GM12878 (cell line): ENCODE data around the gene HMGXB4. TPM values are rescaled to one million over a fixed set of nuclear protein-coding genes. Genes with fewer than 3 reads are reported as not detected.

ENCODE experiments used
- ATAC-seq: fragments of 200-7000 bp; cut with Tn5 transposase; 3 replicates; pipeline ENCODE4 v1.9.1; 2020; ENCODE audit warnings: mild to moderate bottlenecking, moderate library complexity
- BruUV-seq: library from RNA; stranded (reverse); fragments of 400-500 nt; replicated peaks from 2 replicates; lab custom pipeline; 2021; lab: Mats Ljungman, UMichigan
- CTCF ChIA-PET: fragments of 300-600 bp; sonication (Branson Sonifier 250); formaldehyde crosslinking; extraction: SDS; loops from one replicate; lab custom pipeline; 2021; ENCODE audit warnings: inconsistent platforms; lab: Yijun Ruan, JAX
- POLR2A ChIA-PET: fragments of 350-600 bp; formaldehyde crosslinking; extraction: SDS; loops from one replicate; lab custom pipeline; 2021; ENCODE audit warnings: inconsistent platforms; lab: Charles Lee
- RAD21 ChIA-PET: fragments of 300-600 bp; sonication (Branson Sonifier 250); formaldehyde crosslinking; loops from one replicate; lab custom pipeline; 2023; ENCODE audit warnings: antibody characterized with exemption; ENCODE audit not compliant: unreplicated experiment; lab: Charles Lee
- SMC1A ChIA-PET: fragments of 300-600 bp; sonication (Branson Sonifier 250); formaldehyde crosslinking; loops from one replicate; lab custom pipeline; 2023; ENCODE audit not compliant: unreplicated experiment, uncharacterized antibody; lab: Charles Lee
- DNase-seq: peaks from one replicate; pipeline ENCODE4 v3.0.0-alpha.2; 2011; ENCODE audit warnings: low read depth, low spot score
- FAIRE-seq: peaks from 3 replicates; lab custom pipeline; 2011; peaks lifted over from hg19 to GRCh38; lab: Jason Lieb, UNC
- H2AFZ ChIP-seq: 2 replicates; pipeline ENCODE4 v1.6.0; 2011; ENCODE audit warnings: low read depth, low read length, control low read depth; ENCODE audit not compliant: control insufficient read depth
- H3K27ac ChIP-seq: 2 replicates; pipeline ENCODE4 v1.5.1; 2011; ENCODE audit warnings: control low read depth; ENCODE audit not compliant: control insufficient read depth, insufficient read depth
- H3K27me3 ChIP-seq, 2 experiments: replicated peaks in 1 of 2; 2 replicates each; pipeline versions ENCODE4 v1.6.0 to v1.6.1; 2011; ENCODE audit warnings: low read length in 1 of 2; ENCODE audit not compliant: control insufficient read depth in 2 of 2, insufficient read depth in 2 of 2
- H3K36me3 ChIP-seq, 2 experiments: 2 replicates each; pipeline ENCODE4 v1.5.1; 2011; ENCODE audit warnings: low read length in 1 of 2; ENCODE audit not compliant: control insufficient read depth in 2 of 2, insufficient read depth in 2 of 2
- H3K4me1 ChIP-seq: 2 replicates; pipeline ENCODE4 v1.6.1; 2011; ENCODE audit warnings: mild to moderate bottlenecking, low read length, moderate library complexity, mixed read lengths; ENCODE audit not compliant: control insufficient read depth, insufficient read depth
- H3K4me2 ChIP-seq: 2 replicates; pipeline ENCODE4 v1.6.0; 2011; ENCODE audit warnings: control low read depth; ENCODE audit not compliant: control insufficient read depth, insufficient read depth
- H3K4me3 ChIP-seq: fragments of 200-600 bp; sonication (generic); 2 replicates; pipeline ENCODE4 v1.5.1; 2016
- H3K79me2 ChIP-seq: 2 replicates; pipeline ENCODE4 v1.6.0; 2011; ENCODE audit warnings: low read length; ENCODE audit not compliant: control insufficient read depth, insufficient read depth
- H3K9ac ChIP-seq: 2 replicates; pipeline ENCODE4 v1.8.0; 2011; ENCODE audit warnings: low read length, control low read depth, mixed read lengths; ENCODE audit not compliant: control insufficient read depth, insufficient read depth
- H3K9me3 ChIP-seq: replicated peaks from 3 replicates; pipeline ENCODE4 v1.5.1; 2011; ENCODE audit warnings: mild to moderate bottlenecking, low read length; ENCODE audit not compliant: control insufficient read depth, insufficient read depth
- H4K20me1 ChIP-seq: 2 replicates; pipeline ENCODE4 v1.6.0; 2011; ENCODE audit not compliant: control insufficient read depth, insufficient read depth
- GABPA ChIP-seq: IDR thresholded peaks from 2 replicates; pipeline ENCODE4 v1.6.1; 2014; ENCODE audit warnings: antibody characterized with exemption, low read depth, mild to moderate bottlenecking, inconsistent platforms
- LARP7 ChIP-seq: fragments of 450-650 bp; IDR thresholded peaks from 2 replicates; pipeline ENCODE4 v1.6.1; 2017; ENCODE audit warnings: mild to moderate bottlenecking
- SKIL ChIP-seq: fragments of 450-650 bp; IDR thresholded peaks from 2 replicates; pipeline ENCODE4 v1.6.1; 2017; ENCODE audit warnings: mild to moderate bottlenecking, low read depth, inconsistent platforms; ENCODE audit not compliant: poor library complexity, severe bottlenecking
- SMARCA5 ChIP-seq: fragments of 450-650 bp; IDR thresholded peaks from 2 replicates; pipeline ENCODE4 v1.6.1; 2017; ENCODE audit warnings: mild to moderate bottlenecking
- SPI1 ChIP-seq: IDR thresholded peaks from 2 replicates; pipeline ENCODE4 v1.6.1; 2011; ENCODE audit warnings: low read depth, mild to moderate bottlenecking, low read length, moderate library complexity, borderline replicate concordance; ENCODE audit not compliant: insufficient read depth
- ZNF217 ChIP-seq: fragments of 450-650 bp; IDR thresholded peaks from 2 replicates; pipeline ENCODE4 v1.6.1; 2017; ENCODE audit warnings: antibody characterized with exemption, mild to moderate bottlenecking
- WGBS: methylation state at CpG from one replicate; pipeline ENCODE4 v1.1.6; 2016; ENCODE audit warnings: low lambda C conversion rate; ENCODE audit not compliant: insufficient replicate concordance, insufficient coverage; ENCODE audit errors: missing lambda C conversion rate; 5-methylcytosine and 5-hydroxymethylcytosine counted together
- in situ Hi-C: fragments of 300-500 bp; cut with MboI; formaldehyde crosslinking; loops from 9 replicates; pipeline ENCODE4 v1.14.3; 2018; ENCODE audit warnings: mixed read lengths
- intact Hi-C: fragments of 100-400 bp; cut with micrococcal nuclease; formaldehyde crosslinking; loops from one replicate; pipeline ENCODE4 v1.14.2; 2022; ENCODE audit not compliant: unreplicated experiment
- polyA plus RNA-seq, 11 experiments: library from polyadenylated mRNA; depleted of rRNA in 4 of 11; unstranded in 6 of 11; stranded (reverse) in 5 of 11; fragments of >200 nt; fragmentation: Nextera tagmentation in 4 of 11; fragmentation: Illumina TruSeq in 1 of 11; extraction: Ambion mirVana in 4 of 11; extraction: Trizol in 1 of 11; gene quantifications; 1 replicate in 1 of 11; 2 replicates in 10 of 11; pipeline versions ENCODE4 v1.2.1 to v1.2.3, GENCODE V29; 2011 to 2016; ENCODE audit warnings: inconsistent platforms in 2 of 11, missing spikeins in 2 of 11, low read depth in 1 of 11
- total RNA-seq, 4 experiments: library from RNA; depleted of rRNA in 3 of 4; stranded (reverse); fragments of >200 nt in 3 of 4; fragmentation: Illumina TruSeq in 1 of 4; extraction: Trizol in 1 of 4; gene quantifications; 2 replicates each; pipeline versions ENCODE4 v1.2.1 to v1.2.3, GENCODE V29; 2013 to 2021
- TF ChIP-seq, protein P1 (sequence below): fragments of 450-650 bp; IDR thresholded peaks from 2 replicates; pipeline ENCODE4 v1.6.1; 2017; ENCODE audit warnings: mild to moderate bottlenecking, moderate library complexity
- TF ChIP-seq, protein P2 (sequence below): IDR thresholded peaks from 2 replicates; pipeline ENCODE4 v1.6.1; 2012; ENCODE audit warnings: low read depth, low read length, improper control_type of control experiment

Gene HMGXB4
- total and polyA plus RNA-seq, 10 of the 15 experiments (the other 5 are each of a cell fraction or from before 2014, with no cell fraction given): 15.5 to 44.5 (median 24.9) TPM

- H3K9me3 ChIP-seq: no peaks in the 10 kb centered on the region
- DNase-seq (no peak), ATAC-seq (0 out of 3 replicates have a peak, but pooled peaks have one; percentile 1), FAIRE-seq (no peak)
- TF ChIP-seq LARP7: no peak
- TF ChIP-seq SKIL: peak; percentile 40
- TF ChIP-seq, protein P1, sequence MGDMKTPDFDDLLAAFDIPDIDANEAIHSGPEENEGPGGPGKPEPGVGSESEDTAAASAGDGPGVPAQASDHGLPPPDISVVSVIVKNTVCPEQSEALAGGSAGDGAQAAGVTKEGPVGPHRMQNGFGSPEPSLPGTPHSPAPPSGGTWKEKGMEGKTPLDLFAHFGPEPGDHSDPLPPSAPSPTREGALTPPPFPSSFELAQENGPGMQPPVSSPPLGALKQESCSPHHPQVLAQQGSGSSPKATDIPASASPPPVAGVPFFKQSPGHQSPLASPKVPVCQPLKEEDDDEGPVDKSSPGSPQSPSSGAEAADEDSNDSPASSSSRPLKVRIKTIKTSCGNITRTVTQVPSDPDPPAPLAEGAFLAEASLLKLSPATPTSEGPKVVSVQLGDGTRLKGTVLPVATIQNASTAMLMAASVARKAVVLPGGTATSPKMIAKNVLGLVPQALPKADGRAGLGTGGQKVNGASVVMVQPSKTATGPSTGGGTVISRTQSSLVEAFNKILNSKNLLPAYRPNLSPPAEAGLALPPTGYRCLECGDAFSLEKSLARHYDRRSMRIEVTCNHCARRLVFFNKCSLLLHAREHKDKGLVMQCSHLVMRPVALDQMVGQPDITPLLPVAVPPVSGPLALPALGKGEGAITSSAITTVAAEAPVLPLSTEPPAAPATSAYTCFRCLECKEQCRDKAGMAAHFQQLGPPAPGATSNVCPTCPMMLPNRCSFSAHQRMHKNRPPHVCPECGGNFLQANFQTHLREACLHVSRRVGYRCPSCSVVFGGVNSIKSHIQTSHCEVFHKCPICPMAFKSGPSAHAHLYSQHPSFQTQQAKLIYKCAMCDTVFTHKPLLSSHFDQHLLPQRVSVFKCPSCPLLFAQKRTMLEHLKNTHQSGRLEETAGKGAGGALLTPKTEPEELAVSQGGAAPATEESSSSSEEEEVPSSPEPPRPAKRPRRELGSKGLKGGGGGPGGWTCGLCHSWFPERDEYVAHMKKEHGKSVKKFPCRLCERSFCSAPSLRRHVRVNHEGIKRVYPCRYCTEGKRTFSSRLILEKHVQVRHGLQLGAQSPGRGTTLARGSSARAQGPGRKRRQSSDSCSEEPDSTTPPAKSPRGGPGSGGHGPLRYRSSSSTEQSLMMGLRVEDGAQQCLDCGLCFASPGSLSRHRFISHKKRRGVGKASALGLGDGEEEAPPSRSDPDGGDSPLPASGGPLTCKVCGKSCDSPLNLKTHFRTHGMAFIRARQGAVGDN: peak; percentile 84
- peak; percentile 8; the same call in 1 of the 2 replicates for TF ChIP-seq SPI1
- 0 out of 2 replicates have a peak, but pooled peaks have one; percentile 44 for TF ChIP-seq GABPA
- TF ChIP-seq ZNF217: peak; percentile 63; the same call in 1 of the 2 replicates
- TF ChIP-seq, protein P2, sequence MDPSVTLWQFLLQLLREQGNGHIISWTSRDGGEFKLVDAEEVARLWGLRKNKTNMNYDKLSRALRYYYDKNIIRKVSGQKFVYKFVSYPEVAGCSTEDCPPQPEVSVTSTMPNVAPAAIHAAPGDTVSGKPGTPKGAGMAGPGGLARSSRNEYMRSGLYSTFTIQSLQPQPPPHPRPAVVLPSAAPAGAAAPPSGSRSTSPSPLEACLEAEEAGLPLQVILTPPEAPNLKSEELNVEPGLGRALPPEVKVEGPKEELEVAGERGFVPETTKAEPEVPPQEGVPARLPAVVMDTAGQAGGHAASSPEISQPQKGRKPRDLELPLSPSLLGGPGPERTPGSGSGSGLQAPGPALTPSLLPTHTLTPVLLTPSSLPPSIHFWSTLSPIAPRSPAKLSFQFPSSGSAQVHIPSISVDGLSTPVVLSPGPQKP: no peak
- peak; percentile 89 for TF ChIP-seq SMARCA5
- peaks cover 46% of the 10 kb centered on the region for H3K4me1 ChIP-seq
- ChIA-PET RAD21 (interaction anchor here (0.7 to 3.2 kb wide), 9 partner anchors 17 to 176 kb away, joined by 3 to 15 read pairs (median 4); partner anchors contain the start of gene HMGXB4), CTCF (interaction anchor here (1.1 to 2.1 kb wide), 8 partner anchors 23 to 151 kb away, joined by 3 to 9 read pairs (median 4); partner anchors contain the start of gene HMGXB4), SMC1A (interaction anchor here (0.7 to 2.4 kb wide), 14 partner anchors 9 to 276 kb away, joined by 3 to 10 read pairs (median 4); partner anchors contain the start of gene HMGXB4), POLR2A (interaction anchor here (0.5 to 2.2 kb wide), 8 partner anchors 19 to 139 kb away, joined by 3 to 10 read pairs (median 4); partner anchors contain the start of gene HMGXB4)
- peaks cover under 1% of the 10 kb centered on the region for H3K79me2 ChIP-seq
- no TSS peak for BruUV-seq
- 34% methylated on average over 4 of the region's 4 CpGs for WGBS
- intact Hi-C loops (loop anchor here (5.0 kb wide), 3 partner anchors 49 to 179 kb away; partner anchors contain the start of genes HMGXB4 and MCM5), in situ Hi-C loops (no loop called here)
- H3K27me3 ChIP-seq: no peaks in the 10 kb centered on the region
- H3K4me3 ChIP-seq: no peak overlapping the region
- no peak overlapping the region for H3K9ac ChIP-seq
- H2AFZ ChIP-seq: no peak overlapping the region
- peak overlapping the region; percentile 7; the same call in 1 of the 2 replicates for H3K27ac ChIP-seq
- H4K20me1 ChIP-seq: no peaks in the 10 kb centered on the region
- no peaks in the 10 kb centered on the region for H3K36me3 ChIP-seq
- peak overlapping the region; percentile 50 for H3K4me2 ChIP-seq
Measured at GRCh38 chr22:35306350-35306967, 49.2 kb downstream of the HMGXB4 start.
